Activated naive CD4-positive, alpha-beta T cell treated with anti-CD3 and anti-CD28 coated beads, Interleukin-2, amount 50 U/mL, for 16 hours (primary cell): ENCODE data around the gene APOBEC3A.
A peak's percentile ranks its signal among the peaks of the same experiment; 100 is the strongest.

ENCODE experiments used
- DNase-seq: peaks from one replicate; pipeline ENCODE4 v3.0.0-alpha.2; 2020

Gene APOBEC3A

DNA sequence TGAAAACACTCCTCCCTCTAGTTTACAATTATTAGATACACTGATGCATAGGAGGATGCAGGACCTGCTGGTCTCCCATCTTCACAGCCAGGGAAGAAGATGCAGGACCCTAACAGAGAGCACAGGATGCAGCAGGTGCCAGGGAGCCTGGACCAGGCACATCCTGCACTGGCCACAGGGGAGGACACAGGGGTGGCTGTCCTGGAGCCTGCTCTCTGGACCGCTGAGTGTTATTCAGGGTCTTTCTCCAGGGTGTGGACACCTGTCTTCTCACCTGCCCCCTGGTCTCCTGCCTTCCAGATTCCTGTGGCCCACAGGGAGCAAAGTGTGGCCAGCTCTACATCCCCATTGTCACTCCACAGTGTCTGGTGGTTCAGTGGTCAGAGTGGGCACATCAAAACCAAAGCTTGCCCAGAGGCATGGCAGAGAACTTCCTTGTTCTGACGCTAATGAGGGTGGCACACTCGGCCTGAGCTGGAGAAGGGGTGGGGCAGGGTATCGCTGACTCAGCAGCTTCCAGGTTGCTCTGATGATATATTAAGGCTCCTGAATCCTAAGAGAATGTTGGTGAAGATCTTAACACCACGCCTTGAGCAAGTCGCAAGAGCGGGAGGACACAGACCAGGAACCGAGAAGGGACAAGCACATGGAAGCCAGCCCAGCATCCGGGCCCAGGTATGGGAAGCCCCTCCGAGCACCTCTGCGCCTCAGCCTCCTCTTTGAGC lies at the start of gene APOBEC3A:
TSS of gene APOBEC3A (plus strand) at position 564 of the 725 bp plus-strand sequence. CDS start at position 647, 83 bp downstream.
- no peak for DNase-seq

- DNase-seq: no peak
Observed at GRCh38 chr22:38907767-38908166, 49.6 kb upstream of the APOBEC3A start.

GRCh38 chr22:38911434-38911833 lies 46.0 kb upstream of the APOBEC3A start:
- DNase-seq: no peak

- no peak for DNase-seq
Observed at GRCh38 chr22:38919631-38920190, 37.7 kb upstream of the APOBEC3A start.

GRCh38 chr22:38921120-38921519 lies 36.3 kb upstream of the APOBEC3A start:
- DNase-seq: no peak

GRCh38 chr22:38921806-38922205 lies 35.6 kb upstream of the APOBEC3A start:
- DNase-seq: no peak

DNA sequence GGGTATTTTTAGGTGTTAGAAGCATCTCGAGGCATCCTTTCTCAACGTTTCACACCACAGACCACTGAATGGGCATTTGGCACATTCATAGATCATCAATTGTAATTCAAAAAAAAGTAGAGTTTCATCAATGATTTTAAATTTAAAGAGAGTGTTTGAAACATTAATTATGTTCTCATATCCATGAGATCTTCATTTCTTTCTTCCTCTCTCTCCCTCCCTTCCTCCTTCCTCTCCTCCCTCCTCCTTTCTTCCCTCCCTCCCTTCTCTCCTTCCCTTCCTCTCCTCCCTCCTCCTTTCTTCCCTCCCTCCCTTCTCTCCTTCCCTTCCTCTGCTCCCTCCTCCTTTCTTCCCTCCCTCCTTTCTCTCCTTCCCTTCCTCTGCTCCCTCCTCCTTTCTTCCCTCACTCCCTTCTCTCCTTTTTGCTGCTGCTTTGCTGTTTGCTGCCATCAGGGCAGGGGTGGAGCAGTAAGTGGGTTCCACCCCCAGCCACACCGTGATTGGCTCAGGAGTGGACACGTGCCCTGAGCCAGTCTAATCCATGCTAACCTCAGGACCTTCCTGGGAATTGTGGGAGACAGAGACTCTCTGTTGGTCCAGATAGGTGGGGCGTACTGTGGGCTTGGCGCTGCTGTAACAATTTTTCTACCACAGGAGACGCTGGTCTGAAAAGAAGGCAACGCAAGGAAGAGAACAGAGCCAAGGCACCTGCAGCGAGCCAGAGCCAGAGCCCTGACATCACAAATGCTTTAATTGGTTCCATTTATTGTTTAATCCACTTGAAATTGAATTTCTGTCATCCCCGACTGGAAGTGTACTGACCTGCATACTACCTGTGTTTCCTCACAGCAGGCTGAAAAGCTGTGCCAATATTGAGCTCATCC lies 33.7 kb upstream of the APOBEC3A start:
- DNase-seq: no peak

- DNase-seq: no peak
Observed at GRCh38 chr22:38924347-38924952, 33.0 kb upstream of the APOBEC3A start.

GRCh38 chr22:38925571-38926041 lies 31.8 kb upstream of the APOBEC3A start:
- no peak for DNase-seq

DNA sequence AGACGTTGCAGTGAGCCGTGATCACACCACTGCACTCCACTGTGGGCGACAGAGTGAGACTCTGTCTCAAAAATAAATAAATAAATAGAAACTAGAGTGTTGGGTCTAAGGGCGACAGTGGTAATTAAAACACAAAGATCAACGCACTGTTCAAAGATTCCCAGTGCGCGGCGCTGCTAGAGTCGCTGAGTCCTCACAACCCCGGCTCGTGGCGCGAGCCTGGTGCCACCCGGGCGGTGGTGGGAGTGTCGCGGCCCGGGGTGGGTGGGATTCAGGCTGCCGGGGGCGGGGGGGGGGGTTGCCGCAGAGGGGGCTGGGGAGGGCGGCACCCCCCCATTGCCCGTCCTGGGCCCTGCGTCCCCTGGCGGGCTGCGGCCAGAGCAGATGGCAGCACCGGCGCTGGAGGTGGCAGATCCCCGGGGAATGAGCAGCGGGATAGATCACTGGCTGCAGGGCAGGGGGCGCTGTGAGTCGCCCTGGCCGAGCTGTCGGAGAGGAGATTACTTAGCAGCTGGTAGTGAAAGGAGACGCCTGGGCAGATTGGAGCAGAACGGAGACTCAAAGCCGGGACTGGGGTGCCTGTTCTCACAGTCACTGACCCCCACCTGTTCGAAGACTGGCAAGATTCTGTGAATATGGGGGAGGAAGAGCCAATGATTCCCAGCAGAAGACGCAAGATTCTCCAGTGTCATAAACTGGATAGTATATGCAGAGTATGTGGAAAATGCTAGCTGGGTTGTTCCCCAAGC lies 30.2 kb upstream of the APOBEC3A start:
- DNase-seq: peak; percentile 51

GRCh38 chr22:38930512-38930911 lies 26.9 kb upstream of the APOBEC3A start:
- DNase-seq: no peak

- no peak for DNase-seq
Observed at GRCh38 chr22:38935023-38935422, 22.4 kb upstream of the APOBEC3A start.

DNA sequence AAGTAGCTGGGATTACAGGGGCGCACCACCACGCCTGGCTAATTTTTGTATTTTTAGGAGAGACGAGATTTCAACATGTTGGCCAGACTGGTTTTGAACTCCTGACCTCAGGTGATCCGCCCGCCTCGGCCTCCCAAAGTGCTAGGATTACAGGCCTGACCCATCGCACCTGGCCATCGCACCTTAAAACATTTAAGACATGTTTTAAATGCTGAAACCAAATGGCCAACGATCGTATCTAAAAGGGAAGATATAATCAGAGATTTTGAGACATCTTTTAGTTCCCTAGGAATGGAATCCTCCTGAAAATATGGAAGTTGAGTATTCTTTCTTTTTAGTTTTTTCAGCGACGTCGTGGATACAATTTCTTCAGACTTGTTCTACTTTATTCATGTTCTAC lies 21.8 kb upstream of the APOBEC3A start:
- DNase-seq: no peak

- DNase-seq: no peak
Observed at GRCh38 chr22:38936562-38936961, 20.8 kb upstream of the APOBEC3A start.

DNA sequence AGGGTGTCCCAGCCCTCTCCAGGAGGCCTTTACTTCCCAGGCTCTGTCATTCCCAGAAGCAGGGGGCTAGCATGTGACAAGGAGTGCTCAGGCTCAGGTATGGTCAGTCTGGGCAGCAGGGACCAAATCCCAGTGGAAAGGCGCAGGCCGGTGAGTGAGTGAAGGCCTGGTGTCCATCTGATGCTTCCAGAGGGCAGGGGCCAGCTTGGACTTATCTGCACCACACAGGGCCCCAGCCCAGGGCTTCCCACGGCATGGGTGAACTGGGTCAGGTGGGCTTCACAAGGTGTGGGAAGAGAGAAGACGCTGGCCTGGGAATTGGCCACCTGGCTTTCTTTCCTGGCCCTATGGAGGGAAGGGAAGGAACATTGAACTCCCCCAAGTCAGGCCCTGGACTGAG lies 20.4 kb upstream of the APOBEC3A start:
- no peak for DNase-seq

DNA sequence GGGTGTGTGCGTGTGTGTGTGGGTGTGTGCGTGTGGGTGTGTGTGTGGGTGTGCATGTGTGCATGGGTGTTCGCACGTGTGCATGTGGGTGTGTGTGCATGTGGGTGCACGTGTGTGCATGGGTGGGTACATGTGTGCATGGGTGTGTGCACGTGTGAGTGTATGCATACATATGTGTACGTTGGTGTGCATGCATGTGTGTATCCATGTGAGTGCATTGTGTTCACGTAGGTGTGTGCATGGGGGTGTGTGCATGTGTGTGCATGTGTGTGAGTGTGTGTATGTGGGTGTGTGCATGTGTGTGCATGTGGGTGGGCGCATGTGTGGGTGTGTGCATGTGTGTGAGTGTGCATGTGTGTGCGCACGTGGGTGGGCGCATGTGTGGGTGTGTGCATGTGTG lies 19.9 kb upstream of the APOBEC3A start:
- no peak for DNase-seq

GRCh38 chr22:38938221-38938620 lies 19.2 kb upstream of the APOBEC3A start:
- DNase-seq: no peak

GRCh38 chr22:38938925-38939324 lies 18.5 kb upstream of the APOBEC3A start:
- DNase-seq: no peak

DNA sequence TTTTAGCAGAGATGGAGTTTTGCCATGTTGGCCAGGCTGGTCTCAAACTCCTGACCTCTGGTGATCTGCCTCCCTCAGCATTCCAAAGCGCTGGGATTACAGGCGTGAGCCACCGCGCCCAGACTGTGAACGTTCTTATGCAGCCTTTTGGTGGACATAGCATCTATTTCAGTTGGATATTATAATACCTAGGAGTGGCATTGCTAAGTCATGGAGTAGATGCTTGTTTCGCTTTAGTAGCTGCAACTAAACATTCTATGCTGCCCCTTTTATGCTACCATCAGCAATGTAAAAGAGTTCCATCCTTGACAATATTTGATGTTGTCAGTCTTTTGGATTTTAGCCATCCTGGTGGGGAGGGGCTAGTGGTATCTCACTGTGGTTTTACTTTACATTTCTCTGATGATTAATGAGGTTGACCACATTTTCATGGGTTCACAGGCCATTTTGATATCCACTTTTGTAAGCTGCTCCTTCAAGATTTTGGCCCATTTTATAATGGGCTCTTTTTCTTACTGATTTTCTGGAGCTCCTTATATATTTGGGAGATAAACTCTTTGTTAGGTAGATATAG lies 16.5 kb upstream of the APOBEC3A start:
- no peak for DNase-seq

GRCh38 chr22:38941488-38941987 lies 15.9 kb upstream of the APOBEC3A start:
- peak; percentile 77 for DNase-seq

- DNase-seq: no peak
Observed at GRCh38 chr22:38942702-38943101, 14.7 kb upstream of the APOBEC3A start.

GRCh38 chr22:38943201-38943600 lies 14.2 kb upstream of the APOBEC3A start:
- DNase-seq: no peak
